GM12878 (cell line): ENCODE measurements around the gene KDM6A. TPM values are rescaled to one million over a fixed set of nuclear protein-coding genes. Genes with fewer than 3 reads are reported as not detected.

Experiments used
- ATAC-seq: fragments of 200-7000 bp; cut with Tn5 transposase; 3 replicates; pipeline ENCODE4 v1.9.1; 2020; ENCODE audit warnings: mild to moderate bottlenecking, moderate library complexity
- BruUV-seq: library from RNA; stranded (reverse); fragments of 400-500 nt; replicated peaks from 2 replicates; lab custom pipeline; 2021; lab: Mats Ljungman, UMichigan
- CTCF ChIA-PET: fragments of 300-600 bp; sonication (Branson Sonifier 250); formaldehyde crosslinking; extraction: SDS; loops from one replicate; lab custom pipeline; 2021; ENCODE audit warnings: inconsistent platforms; lab: Yijun Ruan, JAX
- POLR2A ChIA-PET: fragments of 350-600 bp; formaldehyde crosslinking; extraction: SDS; loops from one replicate; lab custom pipeline; 2021; ENCODE audit warnings: inconsistent platforms; lab: Charles Lee
- RAD21 ChIA-PET: fragments of 300-600 bp; sonication (Branson Sonifier 250); formaldehyde crosslinking; loops from one replicate; lab custom pipeline; 2023; ENCODE audit warnings: antibody characterized with exemption; ENCODE audit not compliant: unreplicated experiment; lab: Charles Lee
- SMC1A ChIA-PET: fragments of 300-600 bp; sonication (Branson Sonifier 250); formaldehyde crosslinking; loops from one replicate; lab custom pipeline; 2023; ENCODE audit not compliant: unreplicated experiment, uncharacterized antibody; lab: Charles Lee
- DNase-seq: peaks from one replicate; pipeline ENCODE4 v3.0.0-alpha.2; 2011; ENCODE audit warnings: low read depth, low spot score
- FAIRE-seq: peaks from 3 replicates; lab custom pipeline; 2011; peaks lifted over from hg19 to GRCh38; lab: Jason Lieb, UNC
- H2AFZ ChIP-seq: 2 replicates; pipeline ENCODE4 v1.6.0; 2011; ENCODE audit warnings: low read depth, low read length, control low read depth; ENCODE audit not compliant: control insufficient read depth
- H3K27ac ChIP-seq: 2 replicates; pipeline ENCODE4 v1.5.1; 2011; ENCODE audit warnings: control low read depth; ENCODE audit not compliant: control insufficient read depth, insufficient read depth
- H3K27me3 ChIP-seq, 2 experiments: replicated peaks in 1 of 2; 2 replicates each; pipeline versions ENCODE4 v1.6.0 to v1.6.1; 2011; ENCODE audit warnings: low read length in 1 of 2; ENCODE audit not compliant: control insufficient read depth in 2 of 2, insufficient read depth in 2 of 2
- H3K36me3 ChIP-seq, 2 experiments: 2 replicates each; pipeline ENCODE4 v1.5.1; 2011; ENCODE audit warnings: low read length in 1 of 2; ENCODE audit not compliant: control insufficient read depth in 2 of 2, insufficient read depth in 2 of 2
- H3K4me1 ChIP-seq: 2 replicates; pipeline ENCODE4 v1.6.1; 2011; ENCODE audit warnings: mild to moderate bottlenecking, low read length, moderate library complexity, mixed read lengths; ENCODE audit not compliant: control insufficient read depth, insufficient read depth
- H3K4me2 ChIP-seq: 2 replicates; pipeline ENCODE4 v1.6.0; 2011; ENCODE audit warnings: control low read depth; ENCODE audit not compliant: control insufficient read depth, insufficient read depth
- H3K4me3 ChIP-seq: fragments of 200-600 bp; sonication (generic); 2 replicates; pipeline ENCODE4 v1.5.1; 2016
- H3K79me2 ChIP-seq: 2 replicates; pipeline ENCODE4 v1.6.0; 2011; ENCODE audit warnings: low read length; ENCODE audit not compliant: control insufficient read depth, insufficient read depth
- H3K9ac ChIP-seq: 2 replicates; pipeline ENCODE4 v1.8.0; 2011; ENCODE audit warnings: low read length, control low read depth, mixed read lengths; ENCODE audit not compliant: control insufficient read depth, insufficient read depth
- H3K9me3 ChIP-seq: replicated peaks from 3 replicates; pipeline ENCODE4 v1.5.1; 2011; ENCODE audit warnings: mild to moderate bottlenecking, low read length; ENCODE audit not compliant: control insufficient read depth, insufficient read depth
- H4K20me1 ChIP-seq: 2 replicates; pipeline ENCODE4 v1.6.0; 2011; ENCODE audit not compliant: control insufficient read depth, insufficient read depth
- ATF2 ChIP-seq: IDR thresholded peaks from 2 replicates; pipeline ENCODE4 v1.6.1; 2012; ENCODE audit warnings: low read length, inconsistent platforms
- BACH1 ChIP-seq: fragments of 450-650 bp; IDR thresholded peaks from 2 replicates; pipeline ENCODE4 v1.6.1; 2017; ENCODE audit warnings: mild to moderate bottlenecking, borderline replicate concordance
- BHLHE40 ChIP-seq, 2 experiments: fragments of 450-650 bp in 1 of 2; IDR thresholded peaks; 2 replicates each; pipeline ENCODE4 v1.6.1; 2011 to 2017; ENCODE audit warnings: low read depth in 2 of 2, borderline replicate concordance in 1 of 2, improper control_type of control experiment in 1 of 2, low read length in 1 of 2, mild to moderate bottlenecking in 1 of 2
- FOXK2 ChIP-seq: fragments of 450-650 bp; IDR thresholded peaks from 2 replicates; pipeline ENCODE4 v1.6.1; 2017; ENCODE audit warnings: mild to moderate bottlenecking, moderate library complexity
- PKNOX1 ChIP-seq: fragments of 450-650 bp; IDR thresholded peaks from 2 replicates; pipeline ENCODE4 v1.6.1; 2016; ENCODE audit warnings: mild to moderate bottlenecking
- ZNF384 ChIP-seq: IDR thresholded peaks from 2 replicates; pipeline ENCODE4 v1.6.1; 2012; ENCODE audit warnings: low read depth, mild to moderate bottlenecking, low read length, improper control_type of control experiment, borderline replicate concordance
- WGBS: methylation state at CpG from one replicate; pipeline ENCODE4 v1.1.6; 2016; ENCODE audit warnings: low lambda C conversion rate; ENCODE audit not compliant: insufficient replicate concordance, insufficient coverage; ENCODE audit errors: missing lambda C conversion rate; 5-methylcytosine and 5-hydroxymethylcytosine counted together
- in situ Hi-C: fragments of 300-500 bp; cut with MboI; formaldehyde crosslinking; loops from 9 replicates; pipeline ENCODE4 v1.14.3; 2018; ENCODE audit warnings: mixed read lengths
- intact Hi-C: fragments of 100-400 bp; cut with micrococcal nuclease; formaldehyde crosslinking; loops from one replicate; pipeline ENCODE4 v1.14.2; 2022; ENCODE audit not compliant: unreplicated experiment
- polyA plus RNA-seq, 11 experiments: library from polyadenylated mRNA; depleted of rRNA in 4 of 11; unstranded in 6 of 11; stranded (reverse) in 5 of 11; fragments of >200 nt; fragmentation: Nextera tagmentation in 4 of 11; fragmentation: Illumina TruSeq in 1 of 11; extraction: Ambion mirVana in 4 of 11; extraction: Trizol in 1 of 11; gene quantifications; 1 replicate in 1 of 11; 2 replicates in 10 of 11; pipeline versions ENCODE4 v1.2.1 to v1.2.3, GENCODE V29; 2011 to 2016; ENCODE audit warnings: inconsistent platforms in 2 of 11, missing spikeins in 2 of 11, low read depth in 1 of 11
- total RNA-seq, 4 experiments: library from RNA; depleted of rRNA in 3 of 4; stranded (reverse); fragments of >200 nt in 3 of 4; fragmentation: Illumina TruSeq in 1 of 4; extraction: Trizol in 1 of 4; gene quantifications; 2 replicates each; pipeline versions ENCODE4 v1.2.1 to v1.2.3, GENCODE V29; 2013 to 2021

The KDM6A gene
- total and polyA plus RNA-seq, 10 of the 15 experiments (the other 5 are each of a cell fraction or from before 2014, with no cell fraction given): 7.9 to 29.0 (median 20.4) TPM

GRCh38 chrX:44878780-44879179 is 5.8 kb downstream of the KDM6A start:
- CTCF ChIA-PET: interaction anchor here (0.8 kb wide), 1 partner anchor 20 kb away, joined by 3 read pairs; no protein-coding TSS in a partner anchor
- SMC1A ChIA-PET: interaction anchor here (0.8 to 0.9 kb wide), 2 partner anchors 26 to 229 kb away, joined by 3 read pairs; no protein-coding TSS in a partner anchor
- Histone ChIP-seq H3K27ac (no peak overlapping the region), H3K27me3 (no peaks in the 10 kb centered on the region), H3K79me2 (peaks cover 96% of the 10 kb centered on the region), H3K4me3 (no peak overlapping the region), H3K4me2 (no peak overlapping the region), H3K9ac (no peak overlapping the region), H3K36me3 (no peaks in the 10 kb centered on the region; a peak in 2 of 4 replicates), H2AFZ (no peak overlapping the region), H3K4me1 (no peaks in the 10 kb centered on the region), H4K20me1 (no peaks in the 10 kb centered on the region), H3K9me3 (no peaks in the 10 kb centered on the region; the same call in 1 of the 3 replicates)
- intact Hi-C loops (no loop called here), in situ Hi-C loops (loop anchor here (25.0 kb wide), 2 partner anchors 184 to 884 kb away; no protein-coding TSS in a partner anchor)
- POLR2A ChIA-PET: no interaction called here
- peak in 1 of 2 experiments; percentile 53; a peak in 1 of 4 replicates for TF ChIP-seq BHLHE40 (IDR thresholded peaks at IDR 0.05; ENCODE audit: borderline replicate concordance in 1 of 2, low read depth in 2 of 2, low read length in 1 of 2)
- TF ChIP-seq FOXK2: no peak
- WGBS: 84% methylated on average over 8 of the region's 8 CpGs
- RAD21 ChIA-PET: interaction anchor here (1.2 kb wide), 1 partner anchor 191 kb away, joined by 4 read pairs; no protein-coding TSS in a partner anchor
- ATAC-seq (no peak), FAIRE-seq (no peak), DNase-seq (no peak)
- no TSS peak for BruUV-seq

- no peak overlapping the region for H2AFZ ChIP-seq
- no peaks in the 10 kb centered on the region; a peak in 1 of 4 replicates for H3K36me3 ChIP-seq
- ChIA-PET SMC1A (interaction anchor here (0.7 to 1.0 kb wide), 2 partner anchors 24 to 197 kb away, joined by 3 to 4 read pairs; no protein-coding TSS in a partner anchor), CTCF (interaction anchor here (2.1 kb wide), 1 partner anchor 23 kb away, joined by 8 read pairs; no protein-coding TSS in a partner anchor), POLR2A (no interaction called here), RAD21 (no interaction called here)
- ATAC-seq (no peak), DNase-seq (no peak), FAIRE-seq (no peak)
- BruUV-seq: no TSS peak
- intact Hi-C loops: no loop called here
- H3K4me3 ChIP-seq: no peak overlapping the region
- no peak overlapping the region for H3K4me2 ChIP-seq
- H3K27ac ChIP-seq: no peak overlapping the region
- WGBS: 98% methylated on average over 10 of the region's 10 CpGs
- TF ChIP-seq ZNF384 (no peak), ATF2 (no peak), BACH1 (no peak), PKNOX1 (no peak)
- TF ChIP-seq, all 136 proteins: peak for 0
- peaks cover 90% of the 10 kb centered on the region for H3K79me2 ChIP-seq
- no peak overlapping the region for H3K9ac ChIP-seq
- no peaks in the 10 kb centered on the region for H3K4me1 ChIP-seq
- no peaks in the 10 kb centered on the region; the same call in 1 of the 3 replicates for H3K9me3 ChIP-seq
- in situ Hi-C loops: loop anchor here (25.0 kb wide), 2 partner anchors 181 to 881 kb away; no protein-coding TSS in a partner anchor
- no peaks in the 10 kb centered on the region for H3K27me3 ChIP-seq
- H4K20me1 ChIP-seq: no peaks in the 10 kb centered on the region
Observed at GRCh38 chrX:44881549-44881948, 8.6 kb downstream of the KDM6A start.
